NCI-H774 (cell line): Measurements from ENCODE around the gene ASCL5.

Experiments used
- DNase-seq: peaks from one replicate; lab custom pipeline; 2025; lab: John Stamatoyannopoulos, UW

The ASCL5 gene

DNA sequence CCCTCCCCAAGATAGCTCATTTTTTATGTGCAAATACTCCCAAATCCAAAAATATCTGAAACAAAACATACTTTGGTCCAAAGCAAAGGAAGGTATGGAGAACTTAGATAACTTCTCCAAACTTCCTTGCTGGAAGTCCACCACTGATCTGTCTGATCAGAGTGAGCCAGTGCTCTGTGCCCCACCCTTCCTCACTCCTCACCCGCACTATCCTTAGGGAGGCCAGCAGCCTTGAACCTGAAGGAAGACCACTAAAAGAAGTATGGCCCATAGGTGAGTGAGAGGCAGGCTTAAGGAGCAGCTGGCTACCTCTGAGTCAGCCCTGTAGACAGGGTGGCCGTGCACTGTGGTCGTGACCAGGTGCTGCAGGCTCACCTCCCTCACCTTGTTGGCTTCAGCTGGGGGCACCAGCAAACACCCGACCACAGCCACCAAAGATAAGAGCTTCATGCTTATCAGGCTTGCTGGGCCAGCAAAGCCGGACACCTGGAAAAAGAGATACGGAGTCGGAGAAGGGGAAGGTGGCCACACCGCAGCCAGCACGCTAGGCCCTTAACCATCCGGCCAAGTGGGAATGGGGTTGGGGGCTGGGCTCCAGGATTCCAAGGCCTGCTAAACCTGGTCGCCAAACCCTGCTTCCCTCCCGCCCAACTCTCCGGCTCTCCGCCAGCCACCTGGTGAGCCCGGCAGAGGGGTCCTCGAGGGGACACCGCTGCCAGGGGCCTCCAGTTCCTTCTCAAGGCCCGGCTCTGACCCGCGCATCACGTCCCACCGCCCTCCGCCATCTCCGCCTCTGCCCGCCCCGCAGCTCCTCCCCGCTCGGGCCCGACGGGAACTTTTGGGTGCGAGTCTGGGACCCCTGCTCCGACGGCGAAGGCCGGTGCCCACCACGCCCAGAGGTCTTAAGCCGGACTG lies 26.7 kb upstream of the ASCL5 start:
- peak; percentile 68 for DNase-seq

DNA sequence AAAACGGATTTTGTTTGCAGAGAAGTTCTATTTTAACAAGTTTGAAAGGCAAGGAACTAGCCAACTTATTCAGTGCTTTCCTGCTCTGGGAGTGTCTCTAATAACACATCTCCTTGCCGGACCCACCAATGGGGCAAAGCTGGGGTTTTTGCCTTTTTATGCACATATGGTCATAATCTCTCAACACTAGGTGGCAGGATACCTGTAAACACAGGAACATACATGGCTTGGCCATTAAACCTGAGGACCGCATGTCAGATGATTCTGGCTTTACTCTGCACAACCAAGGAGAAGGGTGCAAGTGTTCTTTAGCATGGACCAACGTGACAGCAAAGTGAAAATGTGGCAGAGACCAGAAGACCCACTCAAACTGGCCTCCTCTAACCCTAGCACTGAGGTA lies 22.4 kb upstream of the ASCL5 start:
- peak; percentile 9 for DNase-seq

DNA sequence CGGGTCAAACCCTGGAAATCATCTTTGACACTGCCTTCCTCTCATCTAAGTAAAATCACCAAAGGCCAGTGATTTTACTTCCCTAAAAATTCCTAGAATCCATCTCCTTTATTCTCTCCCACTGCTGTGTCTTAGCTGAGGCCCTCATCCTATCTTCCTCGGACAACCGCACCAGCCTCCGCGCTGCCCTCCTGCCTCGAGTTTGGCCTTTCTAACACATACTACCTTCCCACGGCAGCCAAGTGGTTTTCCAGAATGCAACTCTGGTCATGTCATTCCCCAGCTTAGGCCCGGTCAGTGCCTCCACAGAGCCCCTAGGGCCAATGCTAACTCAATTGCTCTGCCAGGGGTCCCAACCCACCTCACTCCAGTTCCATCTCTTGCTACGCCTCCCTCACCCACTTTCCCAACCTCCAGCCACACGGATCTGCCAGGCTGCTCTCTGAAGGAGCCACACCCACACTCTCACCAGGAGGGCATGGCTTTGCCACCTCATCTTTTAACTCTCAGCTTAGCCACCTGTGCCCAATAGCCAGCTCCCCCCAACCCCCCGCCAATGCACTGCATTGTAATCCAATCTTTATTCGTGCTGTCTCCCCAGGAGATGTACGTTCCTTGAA lies 20.5 kb upstream of the ASCL5 start:
- no peak for DNase-seq

GRCh38 chr1:201146626-201147390 lies 19.8 kb upstream of the ASCL5 start:
- DNase-seq, result no peak

- DNase-seq, result no peak
Measured at GRCh38 chr1:201145816-201146215, 18.8 kb upstream of the ASCL5 start.

- DNase-seq, result no peak
Measured at GRCh38 chr1:201145132-201145531, 18.1 kb upstream of the ASCL5 start.

- DNase-seq, result no peak
Measured at GRCh38 chr1:201144701-201145100, 17.7 kb upstream of the ASCL5 start.

- no peak for DNase-seq
Measured at GRCh38 chr1:201143726-201144635, 17.0 kb upstream of the ASCL5 start.

GRCh38 chr1:201142849-201143725 lies 16.1 kb upstream of the ASCL5 start:
- no peak for DNase-seq

- no peak for DNase-seq
Measured at GRCh38 chr1:201142011-201142848, 15.2 kb upstream of the ASCL5 start.

DNA sequence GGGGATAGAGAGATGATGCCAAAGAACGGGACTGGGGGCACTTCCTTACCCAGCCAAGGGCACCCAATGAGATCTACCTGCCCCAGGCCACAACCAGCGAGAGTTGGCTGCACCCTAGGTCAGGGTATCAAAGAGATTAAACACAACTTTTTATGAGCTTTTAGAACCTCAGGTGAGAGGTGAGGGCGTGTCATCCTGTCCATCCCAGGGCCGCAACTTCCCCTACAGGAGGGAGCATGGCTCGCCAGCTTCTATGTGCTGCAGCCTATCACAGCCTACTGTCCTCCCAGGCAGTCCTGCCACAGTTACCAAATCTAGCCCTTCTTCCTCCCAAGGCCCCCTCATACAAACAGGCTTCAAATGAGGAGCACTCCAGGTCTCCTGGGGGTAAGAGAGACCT lies 14.4 kb upstream of the ASCL5 start:
- DNase-seq, result no peak

GRCh38 chr1:201140941-201141260 lies 13.9 kb upstream of the ASCL5 start:
- no peak for DNase-seq

DNA sequence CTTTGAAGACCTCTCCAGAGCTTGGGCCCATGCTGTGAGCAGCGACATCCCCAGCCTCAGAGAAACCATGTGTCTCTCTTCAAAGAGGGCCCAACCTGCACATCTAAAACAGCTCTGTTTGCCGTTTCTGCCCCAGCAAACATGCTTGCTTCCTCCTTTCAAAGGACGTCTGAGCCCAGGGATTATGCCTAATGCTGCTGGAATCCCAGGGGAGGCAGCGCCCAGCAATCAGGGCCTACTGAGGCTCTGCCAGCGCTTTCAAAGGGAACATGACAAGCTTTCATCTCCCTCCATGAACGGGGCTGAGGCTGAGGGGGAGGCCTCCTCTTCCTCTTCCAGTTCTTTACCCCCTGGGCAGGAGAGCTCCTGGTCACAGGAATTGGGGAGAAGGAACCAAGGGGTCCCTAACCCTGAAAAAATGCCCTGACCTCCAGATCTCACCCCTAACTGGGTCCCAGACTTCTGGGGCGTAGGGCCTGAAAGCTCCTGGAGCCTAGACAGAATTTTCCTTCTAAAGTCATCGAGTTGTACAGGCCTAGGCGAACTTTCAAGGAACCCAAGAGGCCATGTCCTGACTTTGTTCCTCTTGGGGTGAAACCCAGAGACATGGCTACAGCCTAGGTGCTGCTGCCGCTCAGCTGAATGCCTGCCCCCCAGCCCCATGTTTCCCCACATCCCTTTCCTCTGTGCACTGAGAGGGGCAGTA lies 13.4 kb upstream of the ASCL5 start:
- no peak for DNase-seq

GRCh38 chr1:201139756-201140155 lies 12.8 kb upstream of the ASCL5 start:
- DNase-seq, result no peak

DNA sequence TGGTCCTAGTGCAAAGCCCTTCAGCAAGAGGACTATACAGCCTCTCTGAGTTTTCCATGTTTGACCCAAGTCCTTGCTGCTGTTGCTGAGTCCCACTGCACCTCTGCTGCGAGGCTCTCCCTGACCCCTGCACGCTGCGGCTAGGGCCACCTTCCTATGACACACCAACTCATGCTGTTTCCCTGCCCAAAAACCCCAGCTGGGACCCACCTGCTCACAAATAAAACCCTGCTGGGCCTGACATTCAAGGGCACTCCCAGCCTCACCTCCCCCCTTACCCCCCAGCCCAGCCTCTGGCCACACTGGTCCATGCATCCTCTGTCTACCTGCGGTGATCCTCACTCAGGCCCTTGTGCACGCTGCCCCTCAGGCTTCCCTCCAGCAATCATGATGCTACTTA lies 12.3 kb upstream of the ASCL5 start:
- DNase-seq, result no peak

DNA sequence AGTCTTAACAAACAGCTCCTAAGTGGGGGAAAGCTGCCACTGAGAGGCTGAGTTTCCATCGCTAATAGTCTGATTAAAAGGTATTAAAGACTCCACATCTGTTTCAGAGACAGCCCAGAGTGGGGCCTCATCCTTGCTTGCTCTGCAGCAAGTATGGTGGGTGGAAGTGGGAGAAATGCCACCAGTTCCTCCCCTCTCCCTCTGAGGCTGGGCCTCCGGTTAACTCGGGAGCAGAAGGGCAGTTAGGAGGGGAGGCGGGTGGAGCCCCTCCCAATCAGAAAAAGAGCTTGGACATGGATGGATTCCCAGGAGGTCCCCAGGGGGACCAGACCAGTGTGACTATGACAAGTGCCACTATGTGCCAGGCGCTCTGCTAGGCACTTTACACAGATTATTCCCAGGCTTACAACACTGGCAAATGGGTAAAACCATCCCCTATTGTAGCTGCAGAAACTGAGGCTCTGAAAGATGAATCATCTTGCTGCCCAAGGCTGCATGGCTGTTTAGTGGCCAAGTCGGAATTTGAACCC lies 11.4 kb upstream of the ASCL5 start:
- DNase-seq, result no peak

DNA sequence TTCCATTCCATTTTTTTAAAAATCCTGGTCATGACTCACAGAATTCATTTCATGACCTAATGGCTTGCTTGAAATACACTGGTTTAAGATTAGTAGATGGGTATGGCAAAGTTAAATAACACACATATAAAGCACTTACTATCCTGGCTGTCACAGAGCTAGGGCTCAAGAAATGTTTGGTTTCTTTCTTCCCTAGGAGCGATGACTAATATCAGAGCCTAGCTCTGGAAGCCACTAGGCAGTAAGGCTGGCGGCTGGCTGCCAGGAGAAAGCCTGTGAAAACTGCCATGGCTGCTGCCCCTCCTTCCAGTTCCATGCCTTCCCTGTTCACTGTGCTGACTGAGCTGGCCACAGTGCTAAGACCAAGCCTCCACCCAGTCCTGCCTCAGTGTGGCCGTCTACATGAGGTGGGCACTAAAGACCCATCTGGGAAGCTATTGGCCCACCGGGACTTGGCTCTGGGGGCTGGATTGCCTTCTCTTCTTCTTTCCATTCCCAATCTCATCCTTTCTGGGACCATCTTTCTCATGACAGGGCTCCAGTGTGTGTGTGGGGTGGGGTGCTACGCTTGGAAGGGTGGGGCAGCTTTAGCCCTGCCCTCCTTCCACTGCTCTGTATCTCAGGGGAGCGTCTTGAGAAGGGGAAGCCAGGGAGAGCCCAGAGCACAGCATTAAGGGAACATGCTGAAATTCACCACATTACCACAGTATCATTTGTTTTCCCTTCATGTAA lies 10.8 kb upstream of the ASCL5 start:
- no peak for DNase-seq

- no peak for DNase-seq
Measured at GRCh38 chr1:201137024-201137392, 10.0 kb upstream of the ASCL5 start.
